Small intestine (tissue), 7 donors: ENCODE measurements around the gene SSR3. TPM values are rescaled to one million over a fixed set of nuclear protein-coding genes. Genes with fewer than 3 reads are reported as not detected.

Experiments
- DNase-seq, 2 donors: peaks; one replicate each; pipeline versions ENCODE4 v3.0.0 to v3.0.0-alpha.2; 2013
- FAIRE-seq: peaks from 2 replicates; lab custom pipeline; 2012; peaks lifted over from hg19 to GRCh38; lab: Jason Lieb, UNC
- H3K27ac ChIP-seq, 3 donors: one replicate each; pipeline ENCODE4 v1.5.1; 2013; ENCODE audit warnings: low read length in 2 of 3, mild to moderate bottlenecking in 2 of 3, control low read depth in 1 of 3, inconsistent platforms in 1 of 3, low read depth in 1 of 3, moderate library complexity in 1 of 3
- H3K27me3 ChIP-seq, 3 donors: one replicate each; pipeline ENCODE4 v1.6.1; 2013; ENCODE audit warnings: low read length in 3 of 3, inconsistent platforms in 1 of 3; ENCODE audit not compliant: control insufficient read depth in 3 of 3, insufficient read depth in 3 of 3
- H3K36me3 ChIP-seq, 3 donors: one replicate each; pipeline ENCODE4 v1.6.1; 2013; ENCODE audit warnings: low read length in 3 of 3, inconsistent platforms in 1 of 3, low read depth in 1 of 3, mild to moderate bottlenecking in 1 of 3, moderate library complexity in 1 of 3; ENCODE audit not compliant: control insufficient read depth in 3 of 3, insufficient read depth in 2 of 3
- H3K4me1 ChIP-seq, 3 donors: one replicate each; pipeline ENCODE4 v1.6.1; 2013; ENCODE audit warnings: low read length in 2 of 3, inconsistent platforms in 1 of 3, low read depth in 1 of 3, mild to moderate bottlenecking in 1 of 3, moderate library complexity in 1 of 3; ENCODE audit not compliant: control insufficient read depth in 3 of 3, insufficient read depth in 2 of 3
- H3K4me3 ChIP-seq, 3 donors: one replicate each; pipeline ENCODE4 v1.5.1; 2013; ENCODE audit warnings: low read length in 3 of 3, control low read depth in 1 of 3, inconsistent platforms in 1 of 3, low read depth in 1 of 3, mild to moderate bottlenecking in 1 of 3, moderate library complexity in 1 of 3
- H3K9me3 ChIP-seq, 2 donors: one replicate each; pipeline ENCODE4 v1.6.1; 2013; ENCODE audit warnings: low read depth in 1 of 2, low read length in 1 of 2; ENCODE audit not compliant: control insufficient read depth in 2 of 2, insufficient read depth in 1 of 2
- WGBS, 3 donors: extraction: QIAGEN DNeasy Blood & Tissue Kit; methylation state at CpG; one replicate each; pipeline ENCODE4 v1.1.7; 2013; 5-methylcytosine and 5-hydroxymethylcytosine counted together
- polyA plus RNA-seq, 4 donors: library from polyadenylated mRNA; stranded (reverse) in 3 of 4; unstranded in 1 of 4; fragments of 200-250 nt in 3 of 4; fragments of 120-200 nt in 1 of 4; gene quantifications; one replicate each; pipeline versions ENCODE4 v1.2.1 to v1.2.3, GENCODE V29; 2013
- donor health status: healthy with polysubstance abuse.
- donor health status: control.
- donor health status: control.
- donor health status: Bipolar disorder and iron deficiency.
- donor health status: healthy.

Gene SSR3
- polyA plus RNA-seq, 4 donors, result 31.3 to 143 (median 99.9) TPM

DNA sequence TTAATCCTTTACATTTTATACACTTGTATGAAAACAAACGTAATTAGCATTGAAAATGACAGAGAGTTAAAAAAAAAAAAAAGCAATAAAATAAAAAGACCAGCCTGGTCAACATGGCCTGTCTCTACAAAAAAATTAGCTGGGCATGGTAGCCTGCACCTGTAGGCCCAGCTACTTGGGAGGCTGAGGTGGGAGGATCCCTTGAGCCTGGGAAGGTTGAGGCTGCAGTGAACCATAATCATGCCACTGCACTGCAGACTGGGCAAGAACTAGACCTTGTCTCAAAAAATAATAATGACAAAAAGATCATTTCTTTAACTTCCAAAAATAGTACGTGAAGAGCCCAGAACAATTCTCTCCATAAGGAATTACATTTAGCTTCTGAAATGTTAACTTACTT, 1.9 kb downstream of the SSR3 start:
- H3K27ac ChIP-seq, result no peak overlapping the region
- H3K9me3 ChIP-seq, result no peaks in the 10 kb centered on the region
- H3K36me3 ChIP-seq, result peaks cover 4 to 12% (median 11%) of the 10 kb centered on the region in 3 donors
- WGBS, 3 donors, result 77 to 81% (median 78%) methylated on average over 2 of the region's 2 CpGs
- no peak for DNase-seq
- H3K27me3 ChIP-seq, result no peaks in the 10 kb centered on the region
- no peak overlapping the region for H3K4me3 ChIP-seq
- FAIRE-seq, result no peak
- peaks cover 0 to 6% (median 5%) of the 10 kb centered on the region in 3 donors for H3K4me1 ChIP-seq

DNA sequence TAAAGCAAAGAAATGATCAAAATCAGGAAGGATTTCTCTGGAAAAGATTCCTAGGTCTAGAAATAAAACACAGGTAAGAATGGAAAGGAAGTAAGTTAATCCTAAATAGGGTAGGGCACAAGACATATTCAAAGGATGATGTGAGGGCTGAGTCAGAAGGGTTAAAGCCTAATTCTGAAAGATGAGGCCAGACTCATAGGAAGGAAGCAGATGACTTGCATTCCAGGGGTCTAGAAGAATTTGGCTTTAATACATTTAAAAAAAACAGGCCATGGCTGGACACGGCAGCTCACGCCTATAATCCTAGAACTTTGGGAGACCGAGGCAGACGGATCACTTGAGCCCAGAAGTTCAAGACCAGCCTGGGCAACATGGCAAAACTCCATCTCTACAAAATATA, 3.2 kb downstream of the SSR3 start:
- no peaks in the 10 kb centered on the region for H3K9me3 ChIP-seq
- no peaks in the 10 kb centered on the region for H3K27me3 ChIP-seq
- H3K27ac ChIP-seq, result no peak overlapping the region
- FAIRE-seq, result no peak
- 83 to 98% (median 96%) methylated on average over 4 of the region's 4 CpGs for WGBS, 3 donors
- peaks cover 4 to 12% (median 11%) of the 10 kb centered on the region in 3 donors for H3K36me3 ChIP-seq
- DNase-seq, result no peak
- peaks cover 0 to 6% (median 5%) of the 10 kb centered on the region in 3 donors for H3K4me1 ChIP-seq
- no peak overlapping the region for H3K4me3 ChIP-seq

DNA sequence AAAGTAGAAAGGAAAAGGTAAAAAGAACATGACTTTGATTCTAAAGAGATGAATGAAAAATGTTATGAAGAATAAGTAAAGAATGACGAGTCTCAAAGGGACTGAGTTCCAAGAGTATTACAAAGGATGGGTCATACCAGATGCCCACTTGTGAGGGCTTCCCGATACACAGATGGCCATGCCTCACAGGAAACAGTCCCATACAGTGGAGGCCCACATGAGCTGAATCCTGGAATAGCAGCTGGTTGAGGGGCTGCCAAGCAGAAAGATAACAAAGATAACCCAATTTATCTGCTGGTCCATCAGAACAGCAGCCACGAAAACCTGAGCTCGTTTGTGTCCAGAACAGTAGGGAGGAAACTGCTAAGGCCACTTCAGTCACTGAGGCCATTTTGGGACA, 3.7 kb downstream of the SSR3 start:
- H3K4me1 ChIP-seq, result peaks cover 0 to 6% (median 5%) of the 10 kb centered on the region in 3 donors
- DNase-seq (no peak), FAIRE-seq (no peak)
- H3K36me3 ChIP-seq, result peaks cover 4 to 12% (median 11%) of the 10 kb centered on the region in 3 donors
- 70 to 89% (median 85%) methylated on average over 4 of the region's 4 CpGs for WGBS, 3 donors
- no peaks in the 10 kb centered on the region for H3K27me3 ChIP-seq
- H3K9me3 ChIP-seq, result no peaks in the 10 kb centered on the region
- no peak overlapping the region for H3K27ac ChIP-seq
- no peak overlapping the region for H3K4me3 ChIP-seq

DNA sequence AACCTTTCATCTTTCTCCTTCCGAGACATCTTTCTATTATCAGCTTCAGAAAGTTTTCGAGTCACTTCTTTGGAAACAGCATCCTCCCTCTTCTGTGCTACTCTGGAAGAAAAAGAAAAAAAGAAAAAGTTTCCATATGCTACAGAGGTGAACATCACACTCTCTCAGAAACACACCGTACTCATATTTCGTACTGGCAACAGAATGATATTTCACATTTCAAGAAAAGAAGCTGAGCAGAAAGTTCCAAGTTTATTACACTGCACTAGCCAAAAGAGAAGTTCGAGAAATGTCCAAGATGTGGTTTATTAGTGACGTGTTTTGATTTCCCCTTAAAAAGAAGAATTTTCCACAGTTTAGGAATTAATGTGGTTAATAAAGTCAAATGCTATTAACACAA, 6.0 kb downstream of the SSR3 start:
- H3K9me3 ChIP-seq, result no peaks in the 10 kb centered on the region

DNA sequence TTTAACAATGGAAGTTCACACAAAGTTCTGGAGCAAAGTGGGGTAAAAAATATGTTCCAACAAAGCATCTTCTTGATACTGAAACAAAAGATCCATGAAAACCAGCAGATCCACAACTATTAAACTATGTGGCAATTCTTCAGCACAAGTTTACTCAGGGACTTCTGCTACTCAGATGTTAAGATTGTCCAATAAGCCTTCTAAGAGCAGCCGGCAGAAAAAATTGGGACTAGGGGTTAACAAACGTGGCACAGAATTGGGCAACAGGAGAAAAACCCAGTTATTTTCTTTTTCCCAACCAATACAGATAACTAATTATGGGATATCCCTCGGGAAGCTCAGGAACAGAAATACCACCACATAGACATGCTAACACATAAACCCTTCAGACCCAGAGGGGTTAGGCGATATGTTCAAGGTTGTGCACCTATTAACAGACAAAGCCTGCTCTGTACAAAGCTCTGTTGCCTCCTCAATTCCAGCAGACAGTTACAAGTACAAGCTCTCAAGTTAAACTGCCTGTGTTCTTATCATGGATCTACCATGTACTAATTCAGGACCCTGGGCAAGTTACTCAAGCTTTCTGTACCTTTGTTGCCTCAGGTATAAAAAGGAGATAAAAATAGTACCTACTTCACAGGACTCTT, 6.8 kb downstream of the SSR3 start:
- no peak for FAIRE-seq
- Histone ChIP-seq H3K27me3 (no peaks in the 10 kb centered on the region), H3K9me3 (no peaks in the 10 kb centered on the region), H3K27ac (no peak overlapping the region), H3K36me3 (peaks cover 10 to 16% (median 14%) of the 10 kb centered on the region in 3 donors), H3K4me1 (peaks cover 0 to 6% (median 3%) of the 10 kb centered on the region in 3 donors), H3K4me3 (no peak overlapping the region)
- no peak for DNase-seq
- WGBS, 3 donors, result 85 to 91% (median 85%) methylated on average over 4 of the region's 4 CpGs

More for the DNA sequence above, 6.0 kb downstream of the SSR3 start:
- WGBS, 3 donors, result 78 to 83% (median 80%) methylated on average over 6 of the region's 6 CpGs
- Histone ChIP-seq H3K27ac (no peak overlapping the region), H3K4me1 (peaks cover 0 to 6% (median 5%) of the 10 kb centered on the region in 3 donors), H3K4me3 (no peak overlapping the region), H3K27me3 (no peaks in the 10 kb centered on the region), H3K36me3 (peaks cover 8 to 14% (median 14%) of the 10 kb centered on the region in 3 donors)
- no peak for FAIRE-seq
- DNase-seq, result no peak

DNA sequence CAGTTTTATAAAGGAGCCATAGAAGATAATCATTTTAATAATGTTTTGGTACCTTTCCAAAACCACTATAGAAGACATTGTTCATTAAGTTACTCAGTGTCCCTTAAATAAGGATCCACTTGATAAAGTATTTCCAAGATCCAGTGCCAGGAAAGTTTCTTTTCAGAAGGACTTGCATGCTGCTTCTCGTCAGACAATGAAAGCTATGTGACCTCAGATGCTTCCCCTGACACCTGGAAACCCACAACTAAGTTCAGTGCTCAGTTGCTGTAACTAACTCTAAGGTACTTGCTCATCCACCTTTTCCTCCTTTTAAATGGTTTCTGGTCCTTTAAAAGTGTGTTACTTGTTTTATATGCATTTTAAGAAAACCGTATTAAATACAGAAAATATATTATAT, 7.3 kb downstream of the SSR3 start:
- Histone ChIP-seq H3K27ac (no peak overlapping the region), H3K9me3 (no peaks in the 10 kb centered on the region), H3K36me3 (peaks cover 14 to 16% (median 14%) of the 10 kb centered on the region in 3 donors), H3K27me3 (no peaks in the 10 kb centered on the region), H3K4me1 (peaks cover 0 to 6% (median 0%) of the 10 kb centered on the region in 3 donors), H3K4me3 (no peak overlapping the region)
- DNase-seq (no peak), FAIRE-seq (no peak)
- 64 to 80% (median 79%) methylated on average over 2 of the region's 2 CpGs for WGBS, 3 donors

DNA sequence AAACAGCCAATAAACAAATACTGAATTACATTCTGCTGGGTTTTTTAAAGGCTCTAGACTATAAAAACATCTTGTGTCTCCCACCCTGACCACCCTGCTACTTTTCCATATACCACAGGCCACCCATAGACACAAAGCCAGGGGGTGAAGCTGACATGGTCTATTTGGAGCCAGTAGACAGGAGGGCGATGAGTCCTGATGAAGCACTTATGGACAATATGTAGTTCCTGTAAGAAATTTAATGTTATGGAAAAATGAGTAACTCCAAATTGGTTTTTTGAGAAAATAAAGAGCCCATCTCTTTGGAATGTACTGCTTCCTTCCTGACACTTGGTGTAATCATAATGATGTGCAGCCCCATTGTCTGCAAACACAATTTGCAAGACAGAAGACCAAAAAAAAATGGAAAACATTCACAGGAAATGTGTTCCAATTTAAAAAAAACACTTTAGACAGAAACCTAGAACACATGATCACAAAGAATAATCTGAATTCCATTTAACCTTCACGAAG, 11.8 kb downstream of the SSR3 start:
- no peak for FAIRE-seq
- Histone ChIP-seq H3K36me3 (peaks cover 9 to 12% (median 10%) of the 10 kb centered on the region in 3 donors), H3K9me3 (no peaks in the 10 kb centered on the region), H3K4me1 (no peaks in the 10 kb centered on the region), H3K27me3 (no peaks in the 10 kb centered on the region), H3K4me3 (no peak overlapping the region), H3K27ac (no peak overlapping the region)
- no peak for DNase-seq
- WGBS, 3 donors, result 82 to 94% (median 93%) methylated on average over 2 of the region's 2 CpGs

DNA sequence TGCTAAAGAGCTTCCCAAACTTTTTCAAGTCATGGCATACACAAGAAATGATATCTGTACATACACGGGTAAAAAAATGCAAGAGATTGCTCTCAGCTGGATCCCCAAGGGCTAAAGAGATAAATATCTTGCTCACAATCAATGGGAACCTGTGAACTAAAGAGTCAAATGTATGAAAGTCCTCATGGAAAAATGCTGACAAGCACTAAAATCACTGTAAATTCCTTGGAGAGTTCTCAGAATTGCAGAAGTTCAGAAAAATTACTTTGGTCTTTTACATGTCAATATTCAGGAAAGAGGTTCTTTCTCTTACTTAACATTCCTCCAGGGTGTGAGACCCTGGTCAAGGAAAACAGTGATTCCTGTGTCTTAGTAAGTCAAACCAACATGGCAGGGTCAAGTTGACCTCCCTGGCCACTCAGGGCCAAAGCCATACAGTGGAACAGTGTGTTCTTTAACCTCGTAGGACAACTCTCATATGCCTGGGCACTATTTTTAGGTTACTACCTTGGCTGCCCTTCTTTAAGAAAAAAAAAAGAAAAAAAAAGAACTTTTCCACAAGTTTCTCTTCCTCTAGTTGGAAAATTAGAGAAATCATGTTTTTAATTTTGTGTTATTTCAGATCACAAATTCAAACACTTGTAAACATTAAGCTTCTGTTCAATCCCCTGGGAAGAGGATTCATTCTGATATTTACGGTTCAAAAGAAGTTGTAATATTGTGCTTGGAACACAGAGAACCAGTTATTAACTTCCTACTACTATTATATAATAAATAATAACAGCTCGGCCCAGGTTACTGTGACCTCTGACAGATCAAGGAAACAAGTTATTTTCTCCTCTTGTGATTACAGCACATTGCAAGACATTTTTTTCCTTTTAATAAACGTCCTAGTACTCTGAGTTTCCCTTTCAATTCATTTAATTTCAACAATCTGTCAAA, 12.5 kb downstream of the SSR3 start:
- Histone ChIP-seq H3K9me3 (no peaks in the 10 kb centered on the region), H3K36me3 (peaks cover 8 to 12% (median 12%) of the 10 kb centered on the region in 3 donors), H3K4me3 (no peak overlapping the region), H3K27me3 (no peaks in the 10 kb centered on the region), H3K4me1 (no peaks in the 10 kb centered on the region), H3K27ac (peak overlapping the region in 1 of 3 donors; percentile 54)
- 59 to 72% (median 67%) methylated on average over 5 of the region's 5 CpGs for WGBS, 3 donors
- DNase-seq (no peak), FAIRE-seq (no peak)
